Activated CD8-positive, alpha-beta memory T cell treated with anti-CD3 and anti-CD28 coated beads, Interleukin-2, amount 10 ng/mL, durations not matched to agents 7 days and 5 days (primary cell): ENCODE measurements around the gene CHST14. TPM values are rescaled to one million over a fixed set of nuclear protein-coding genes. Genes with fewer than 3 reads are reported as not detected.

Experiments used
- ATAC-seq: fragments of 150-1000 bp; cut with Tn5 transposase; one replicate; pipeline ENCODE4 v1.10.0; 2021; ENCODE audit warnings: moderate library complexity
- CTCF ChIA-PET: fragments of 350-600 bp; sonication (Branson Sonifier 250); formaldehyde crosslinking; loops from one replicate; lab custom pipeline; 2021; ENCODE audit warnings: antibody characterized with exemption; lab: Charles Lee
- DNase-seq: peaks from one replicate; pipeline ENCODE4 v3.0.0-alpha.2; 2020
- H3K27ac Mint-ChIP-seq: one replicate; pipeline ENCODE4 v1.8.0; 2021; ENCODE audit warnings: mild to moderate bottlenecking, mixed read lengths
- H3K27me3 Mint-ChIP-seq: one replicate; pipeline ENCODE4 v1.8.0; 2021; ENCODE audit warnings: mixed read lengths
- H3K36me3 Mint-ChIP-seq: one replicate; pipeline ENCODE4 v1.8.0; 2021; ENCODE audit warnings: mild to moderate bottlenecking, mixed read lengths
- H3K4me1 Mint-ChIP-seq: one replicate; pipeline ENCODE4 v1.8.0; 2021; ENCODE audit warnings: mixed read lengths
- H3K4me3 Mint-ChIP-seq: one replicate; pipeline ENCODE4 v1.8.0; 2021; ENCODE audit warnings: mild to moderate bottlenecking, moderate library complexity, mixed read lengths
- H3K9me3 Mint-ChIP-seq: one replicate; pipeline ENCODE4 v1.8.0; 2022; ENCODE audit warnings: low read depth, mixed read lengths
- total RNA-seq, 2 experiments: library from RNA; stranded (reverse); gene quantifications; one replicate each; pipeline ENCODE4 v1.2.3, GENCODE V29; 2021

CHST14 gene
- total RNA-seq, 2 experiments from 2014 or later, result 12.3 to 12.6 TPM

DNA sequence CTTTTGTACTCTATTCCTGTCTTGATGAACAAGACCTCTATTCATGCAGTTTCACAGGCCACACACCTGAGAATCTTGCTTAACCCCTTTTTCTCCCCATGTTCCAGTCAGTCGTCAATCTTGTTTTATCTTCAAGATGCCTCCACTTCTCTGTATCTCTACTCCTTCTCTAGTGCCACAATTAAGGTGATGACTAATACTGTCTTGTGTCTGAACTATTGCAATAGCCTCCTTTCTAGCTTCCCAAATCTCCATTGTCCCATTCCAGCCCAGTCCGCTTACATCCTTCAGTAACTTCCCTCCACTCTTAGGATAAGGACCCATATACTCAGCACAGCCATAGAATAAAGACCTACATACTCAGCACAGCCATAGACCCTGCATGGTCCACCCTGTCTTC is 24.7 kb downstream of the CHST14 start:
- DNase-seq (no peak), ATAC-seq (no peak)
- no peaks in the 10 kb centered on the region for H3K36me3 Mint-ChIP-seq
- H3K27me3 Mint-ChIP-seq, result peaks cover 16% of the 10 kb centered on the region
- no peaks in the 10 kb centered on the region for H3K9me3 Mint-ChIP-seq
- H3K27ac Mint-ChIP-seq, result no peak overlapping the region
- H3K4me1 Mint-ChIP-seq, result peaks cover 17% of the 10 kb centered on the region
- no peak overlapping the region for H3K4me3 Mint-ChIP-seq
- CTCF ChIA-PET, result no interaction called here

DNA sequence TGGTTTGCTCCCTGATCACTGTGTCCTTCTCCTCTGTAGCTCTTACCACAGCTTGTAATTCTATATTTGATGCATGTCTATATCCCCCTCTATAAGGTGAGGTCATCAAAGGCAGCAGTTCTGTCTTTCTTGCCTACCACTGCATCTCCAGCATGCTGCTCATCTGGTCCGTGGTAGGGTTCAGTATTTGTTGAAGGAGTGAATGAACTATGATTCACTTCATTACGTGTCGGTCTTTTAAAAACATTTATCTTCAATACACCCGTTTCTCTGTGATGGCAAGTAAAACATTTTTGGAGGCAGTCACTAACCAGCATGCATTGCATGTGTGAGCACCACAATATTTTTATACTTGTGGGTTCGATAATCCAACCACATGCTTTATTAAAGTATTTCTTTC is 27.6 kb downstream of the CHST14 start:
- no peak overlapping the region for H3K4me3 Mint-ChIP-seq
- H3K36me3 Mint-ChIP-seq, result no peaks in the 10 kb centered on the region
- DNase-seq (no peak), ATAC-seq (no peak)
- H3K27ac Mint-ChIP-seq, result no peak overlapping the region
- no peaks in the 10 kb centered on the region for H3K9me3 Mint-ChIP-seq
- peaks cover 10% of the 10 kb centered on the region for H3K4me1 Mint-ChIP-seq
- CTCF ChIA-PET, result interaction anchor here (1.3 kb wide), 1 partner anchor 25 kb away, joined by 4 read pairs; no protein-coding TSS in a partner anchor
- H3K27me3 Mint-ChIP-seq, result peaks cover 28% of the 10 kb centered on the region

DNA sequence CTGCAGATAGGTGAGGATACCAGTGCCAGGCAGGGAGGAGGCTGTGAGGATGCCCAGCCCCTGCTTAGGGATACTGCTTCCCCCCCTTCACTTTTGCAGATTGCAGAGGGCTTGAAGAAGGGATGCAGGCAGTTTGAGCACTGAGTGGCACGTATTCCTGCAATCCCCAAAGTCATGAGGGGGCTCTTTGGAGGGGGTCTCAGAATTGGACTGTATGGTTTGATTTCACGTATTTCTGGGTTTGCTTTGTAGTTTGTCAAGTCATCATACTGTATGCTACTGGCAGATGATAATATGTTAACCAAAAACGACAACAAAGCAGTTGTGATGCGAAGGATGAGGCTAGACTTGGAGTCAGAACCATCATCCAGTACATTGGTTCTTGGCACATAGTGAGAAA is 28.1 kb downstream of the CHST14 start:
- H3K4me3 Mint-ChIP-seq, result no peak overlapping the region
- CTCF ChIA-PET, result interaction anchor here (1.0 to 1.5 kb wide), 2 partner anchors 10 to 20 kb away, joined by 4 to 5 read pairs; no protein-coding TSS in a partner anchor
- no peaks in the 10 kb centered on the region for H3K9me3 Mint-ChIP-seq
- peaks cover 7% of the 10 kb centered on the region for H3K4me1 Mint-ChIP-seq
- DNase-seq (no peak), ATAC-seq (no peak)
- peaks cover 32% of the 10 kb centered on the region for H3K27me3 Mint-ChIP-seq
- no peaks in the 10 kb centered on the region for H3K36me3 Mint-ChIP-seq
- no peak overlapping the region for H3K27ac Mint-ChIP-seq

GRCh38 chr15:40499931-40500330 is 29.1 kb downstream of the CHST14 start:
- Mint-ChIP-seq H3K27me3 (peaks cover 38% of the 10 kb centered on the region), H3K27ac (no peak overlapping the region), H3K9me3 (no peaks in the 10 kb centered on the region), H3K4me3 (no peak overlapping the region), H3K4me1 (no peaks in the 10 kb centered on the region), H3K36me3 (no peaks in the 10 kb centered on the region)
- DNase-seq (no peak), ATAC-seq (no peak)
- CTCF ChIA-PET, result interaction anchor here (1.0 to 1.5 kb wide), 2 partner anchors 9 to 21 kb away, joined by 4 to 5 read pairs; no protein-coding TSS in a partner anchor

- no peaks in the 10 kb centered on the region for H3K36me3 Mint-ChIP-seq
- no peaks in the 10 kb centered on the region for H3K9me3 Mint-ChIP-seq
- H3K4me3 Mint-ChIP-seq, result no peak overlapping the region
- no peaks in the 10 kb centered on the region for H3K4me1 Mint-ChIP-seq
- CTCF ChIA-PET, result interaction anchor here (1.5 kb wide), 1 partner anchor 8 kb away, joined by 4 read pairs; no protein-coding TSS in a partner anchor
- ATAC-seq (no peak), DNase-seq (no peak)
- no peak overlapping the region for H3K27ac Mint-ChIP-seq
- peaks cover 43% of the 10 kb centered on the region for H3K27me3 Mint-ChIP-seq
These were observed 30.0 kb downstream of the CHST14 start for GRCh38 chr15:40500568-40501330.

DNA sequence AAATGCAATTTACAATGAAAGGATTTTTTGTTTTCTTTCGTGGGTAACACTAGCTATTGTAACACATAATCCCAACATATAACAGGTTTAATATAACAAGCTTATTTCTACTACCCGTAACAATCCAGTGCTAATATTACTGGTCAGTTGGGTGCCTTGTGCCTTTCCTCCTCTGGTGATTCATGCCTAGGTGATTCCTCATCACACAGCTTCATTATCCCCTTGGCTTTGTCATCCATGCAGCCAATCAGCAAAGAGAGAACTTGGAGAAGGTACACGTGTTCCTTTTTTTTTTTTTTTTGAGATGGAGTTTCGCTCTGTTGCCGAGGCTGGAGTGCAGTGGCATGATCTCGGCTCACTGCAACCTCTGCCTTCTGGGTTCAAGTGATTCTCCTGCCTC is 30.7 kb downstream of the CHST14 start:
- CTCF ChIA-PET, result no interaction called here
- Mint-ChIP-seq H3K4me3 (no peak overlapping the region), H3K4me1 (no peaks in the 10 kb centered on the region), H3K27ac (no peak overlapping the region), H3K9me3 (no peaks in the 10 kb centered on the region), H3K36me3 (no peaks in the 10 kb centered on the region), H3K27me3 (peaks cover 48% of the 10 kb centered on the region)
- DNase-seq, result no peak
- no peak for ATAC-seq

DNA sequence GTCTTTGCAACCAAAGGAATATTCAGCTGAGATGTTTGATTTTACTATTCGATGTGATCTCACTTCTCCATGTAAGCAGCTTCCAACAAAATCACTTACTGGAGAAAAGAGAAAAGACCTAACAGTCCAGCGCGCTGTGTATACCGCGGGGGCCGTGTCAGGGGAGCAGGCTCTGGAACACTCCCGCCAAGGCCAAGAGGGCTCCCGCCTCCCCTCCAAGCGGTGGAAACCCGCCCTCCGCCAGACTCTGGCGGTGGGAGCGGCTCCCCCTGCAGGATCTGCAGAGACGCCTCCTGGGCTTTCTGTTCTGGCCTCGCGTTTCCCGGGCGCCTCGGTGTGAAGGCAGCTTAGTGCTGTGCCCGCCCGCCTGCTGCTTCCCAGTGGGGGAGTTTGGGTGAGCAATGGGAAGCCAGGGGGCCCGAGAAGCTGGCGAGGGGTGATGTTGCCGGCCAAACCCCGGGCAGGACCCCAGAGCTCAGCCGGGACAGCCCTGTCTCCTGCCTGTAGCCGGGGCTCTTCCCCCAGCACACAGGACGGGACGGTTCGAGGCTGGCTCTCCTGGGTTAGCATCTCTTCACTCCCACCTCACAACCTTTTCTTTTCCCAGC is 36.3 kb downstream of the CHST14 start:
- CTCF ChIA-PET, result interaction anchor here (0.6 to 3.2 kb wide), 18 partner anchors 10 to 199 kb away, joined by 3 to 17 read pairs (median 4); partner anchors contain the start of genes BAHD1, PLCB2 and RPUSD2
- Mint-ChIP-seq H3K4me1 (peaks cover 22% of the 10 kb centered on the region), H3K27ac (no peak overlapping the region), H3K9me3 (no peaks in the 10 kb centered on the region), H3K36me3 (no peaks in the 10 kb centered on the region), H3K4me3 (peak overlapping the region; percentile 10), H3K27me3 (peaks cover 74% of the 10 kb centered on the region)
- ATAC-seq (peak; percentile 86), DNase-seq (peak; percentile 77)

- Mint-ChIP-seq H3K9me3 (no peaks in the 10 kb centered on the region), H3K36me3 (no peaks in the 10 kb centered on the region), H3K27me3 (peaks cover 75% of the 10 kb centered on the region), H3K4me3 (no peak overlapping the region), H3K4me1 (peaks cover 26% of the 10 kb centered on the region), H3K27ac (no peak overlapping the region)
- no peak for DNase-seq
- ATAC-seq, result no peak
- CTCF ChIA-PET, result interaction anchor here (1.0 to 3.2 kb wide), 6 partner anchors 8 to 280 kb away, joined by 3 to 17 read pairs (median 4); partner anchors contain the start of gene BAHD1
These were observed 37.4 kb downstream of the CHST14 start for GRCh38 chr15:40508216-40508615.

GRCh38 chr15:40510201-40510600 is 39.4 kb downstream of the CHST14 start:
- peaks cover 26% of the 10 kb centered on the region for H3K4me1 Mint-ChIP-seq
- no peaks in the 10 kb centered on the region for H3K9me3 Mint-ChIP-seq
- no peak for ATAC-seq
- CTCF ChIA-PET, result interaction anchor here (0.8 kb wide), 1 partner anchor 10 kb away, joined by 3 read pairs; no protein-coding TSS in a partner anchor
- peaks cover 76% of the 10 kb centered on the region for H3K27me3 Mint-ChIP-seq
- no peak overlapping the region for H3K4me3 Mint-ChIP-seq
- no peak overlapping the region for H3K27ac Mint-ChIP-seq
- DNase-seq, result no peak
- no peaks in the 10 kb centered on the region for H3K36me3 Mint-ChIP-seq

- Mint-ChIP-seq H3K4me3 (peak overlapping the region; percentile 62), H3K4me1 (peaks cover 26% of the 10 kb centered on the region), H3K9me3 (no peaks in the 10 kb centered on the region), H3K27me3 (peaks cover 75% of the 10 kb centered on the region), H3K27ac (no peak overlapping the region), H3K36me3 (no peaks in the 10 kb centered on the region)
- DNase-seq (peak; percentile 54), ATAC-seq (peak; percentile 40)
- CTCF ChIA-PET, result no interaction called here
These were observed 40.3 kb downstream of the CHST14 start for GRCh38 chr15:40511093-40511471.

DNA sequence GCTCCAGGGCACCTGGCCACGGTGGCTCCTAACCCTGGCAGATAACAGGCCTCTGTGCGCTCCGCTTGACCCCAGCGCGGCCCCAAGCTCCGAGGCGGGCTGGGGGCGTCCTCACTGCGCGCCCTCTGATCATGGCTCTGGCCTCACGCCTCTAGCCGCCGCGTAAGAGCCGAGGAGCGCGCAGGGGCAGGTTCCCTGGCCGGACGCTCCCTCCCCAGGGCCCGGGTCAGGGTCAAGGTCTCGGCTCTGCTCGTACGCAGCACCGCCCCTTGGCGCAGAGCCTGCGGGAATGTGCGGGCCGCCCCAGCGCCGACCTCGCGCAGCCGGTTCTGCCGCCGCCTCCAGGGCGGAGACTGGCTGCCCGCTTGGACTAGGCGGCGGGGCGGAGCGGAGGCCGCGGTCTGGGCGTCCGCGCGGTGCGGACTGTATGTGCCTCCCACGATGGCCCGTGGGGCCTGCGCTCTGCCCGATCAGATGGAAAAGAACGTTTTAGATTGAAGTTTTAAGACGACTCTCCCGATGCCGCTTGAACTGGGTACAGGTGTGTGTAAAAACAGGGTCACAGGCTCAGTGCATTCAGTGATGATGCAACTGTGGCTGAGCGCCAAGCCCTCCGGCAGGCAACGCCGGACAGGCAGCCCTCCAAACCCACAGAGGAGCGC is 40.8 kb downstream of the CHST14 start:
- H3K36me3 Mint-ChIP-seq, result no peaks in the 10 kb centered on the region
- DNase-seq (no peak), ATAC-seq (peak; percentile 67)
- CTCF ChIA-PET, result no interaction called here
- peak overlapping the region; percentile 62 for H3K4me3 Mint-ChIP-seq
- H3K27me3 Mint-ChIP-seq, result peaks cover 74% of the 10 kb centered on the region
- no peak overlapping the region for H3K27ac Mint-ChIP-seq
- peaks cover 25% of the 10 kb centered on the region for H3K4me1 Mint-ChIP-seq
- H3K9me3 Mint-ChIP-seq, result no peaks in the 10 kb centered on the region

GRCh38 chr15:40512440-40512839 is 41.7 kb downstream of the CHST14 start:
- Mint-ChIP-seq H3K4me1 (peaks cover 17% of the 10 kb centered on the region), H3K36me3 (no peaks in the 10 kb centered on the region), H3K4me3 (peak overlapping the region; percentile 19), H3K9me3 (no peaks in the 10 kb centered on the region), H3K27ac (no peak overlapping the region), H3K27me3 (peaks cover 67% of the 10 kb centered on the region)
- ATAC-seq, result no peak
- DNase-seq, result no peak
- CTCF ChIA-PET, result interaction anchor here (0.6 kb wide), 1 partner anchor 70 kb away, joined by 3 read pairs; no protein-coding TSS in a partner anchor

GRCh38 chr15:40513609-40514008 is 42.8 kb downstream of the CHST14 start:
- H3K27me3 Mint-ChIP-seq, result peaks cover 57% of the 10 kb centered on the region
- CTCF ChIA-PET, result no interaction called here
- peaks cover 15% of the 10 kb centered on the region for H3K4me1 Mint-ChIP-seq
- H3K27ac Mint-ChIP-seq, result no peak overlapping the region
- ATAC-seq (no peak), DNase-seq (peak; percentile 34)
- no peaks in the 10 kb centered on the region for H3K9me3 Mint-ChIP-seq
- no peak overlapping the region for H3K4me3 Mint-ChIP-seq
- no peaks in the 10 kb centered on the region for H3K36me3 Mint-ChIP-seq
